ENCODE data around the gene SLC51B.
"Not testable (repeated sequence)": the region's sequence is repeated elsewhere in the genome, so short reads cannot be mapped to it uniquely, and the experiment has no call there.

SLC51B gene

GRCh38 chr15:65041787-65042186 is 3.4 kb upstream of the SLC51B start:
- no peak for DNase-seq (ENCODE audit: low spot score)

GRCh38 chr15:65042776-65043327 is 2.3 kb upstream of the SLC51B start:
- DNase-seq (ENCODE audit: low spot score) = no peak

- DNase-seq (ENCODE audit: low spot score) = not testable (repeated sequence)
These were observed 969 bp upstream of the SLC51B start for GRCh38 chr15:65044218-65044617.

GRCh38 chr15:65048241-65048640 is 3.1 kb downstream of the SLC51B start:
- DNase-seq (ENCODE audit: low spot score) = no peak

- peak; percentile 98 for DNase-seq (ENCODE audit: low spot score)
These were observed 4.2 kb downstream of the SLC51B start for GRCh38 chr15:65049418-65049840.

DNA sequence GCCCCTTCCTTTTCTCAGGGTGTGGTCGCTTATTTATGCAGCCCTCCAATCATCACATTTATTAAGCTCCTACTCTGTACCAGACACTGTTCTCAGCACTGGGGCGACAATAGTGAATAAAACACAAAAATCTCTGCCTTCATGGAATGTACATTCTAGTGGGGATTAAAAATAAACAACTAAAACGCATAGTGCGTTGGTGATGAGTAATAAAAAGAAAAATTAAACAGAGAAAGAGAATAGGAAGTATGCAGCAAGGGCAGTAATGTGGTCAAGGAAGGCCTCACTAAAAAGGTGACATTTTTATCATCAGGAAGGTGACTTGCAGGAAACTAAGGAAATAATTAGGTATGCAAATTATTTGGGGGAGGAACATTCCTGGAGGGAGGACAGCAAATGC is 5.1 kb downstream of the SLC51B start:
- DNase-seq (ENCODE audit: low spot score) = no peak

- no peak for DNase-seq (ENCODE audit: low spot score)
These were observed 6.1 kb downstream of the SLC51B start for GRCh38 chr15:65051266-65051665.

DNA sequence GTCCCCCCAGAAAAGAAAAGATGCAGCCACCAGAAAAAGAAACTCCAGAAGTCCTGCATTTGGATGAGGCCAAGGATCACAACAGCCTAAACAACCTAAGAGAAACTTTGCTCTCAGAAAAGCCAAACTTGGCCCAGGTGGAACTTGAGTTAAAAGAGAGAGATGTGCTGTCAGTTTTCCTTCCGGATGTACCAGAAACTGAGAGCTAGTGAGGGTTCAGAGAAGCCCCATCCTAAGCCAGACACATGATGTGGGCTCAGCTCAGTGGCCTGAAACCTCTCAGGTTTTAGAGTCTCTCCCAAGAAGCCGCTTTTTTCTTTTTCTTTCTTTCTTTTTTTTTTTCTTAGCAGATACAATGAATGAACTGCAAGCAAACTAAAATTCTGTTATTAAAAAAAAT is 7.8 kb downstream of the SLC51B start:
- DNase-seq (ENCODE audit: low spot score) = no peak

DNA sequence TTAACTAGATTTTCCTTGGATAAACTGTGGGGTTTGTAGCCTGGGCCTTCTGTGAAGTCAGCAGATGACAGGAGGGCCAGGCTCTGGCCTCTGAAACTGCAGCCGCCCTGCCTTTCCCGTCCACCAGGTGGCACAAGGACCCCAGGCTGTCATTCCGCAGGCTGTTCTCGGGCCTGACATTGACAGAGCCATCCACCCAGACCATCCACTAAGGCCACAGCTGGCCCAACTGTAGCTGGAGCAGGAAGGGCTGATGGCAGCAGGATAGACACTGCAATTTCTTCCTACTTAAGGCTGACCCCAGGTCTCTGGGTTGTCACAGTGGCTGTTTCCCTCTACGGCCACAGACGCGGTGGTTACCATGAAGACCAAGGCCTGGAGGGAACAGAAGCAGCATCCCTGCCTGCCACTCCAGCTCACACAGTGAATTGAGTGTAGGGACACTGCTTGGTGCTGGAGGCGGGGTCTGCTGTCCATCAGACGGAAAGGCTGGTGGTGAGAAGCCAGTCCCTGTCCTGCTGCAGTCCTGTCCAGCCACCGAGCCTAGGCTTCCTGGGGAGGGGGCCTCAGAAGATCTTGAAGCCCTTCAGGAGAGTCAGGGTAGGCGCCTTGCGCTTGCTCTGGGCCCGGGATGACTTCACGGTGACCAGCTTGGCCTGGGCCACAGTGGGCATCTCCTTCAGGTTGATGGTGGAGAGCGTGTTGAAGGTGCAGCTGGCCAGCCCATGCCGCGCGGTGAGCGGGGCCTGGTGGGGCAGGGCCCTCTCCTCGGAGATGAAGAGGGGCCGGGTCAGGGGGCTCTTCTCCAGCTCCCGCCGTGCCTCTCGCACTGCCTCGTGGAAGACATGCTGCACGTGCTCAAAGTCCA is 9.4 kb downstream of the SLC51B start:
- DNase-seq (ENCODE audit: low spot score) = peak; percentile 91

- DNase-seq (ENCODE audit: low spot score) = peak; percentile 70
These were observed 10.1 kb downstream of the SLC51B start for GRCh38 chr15:65055201-65055870.

GRCh38 chr15:65056106-65056505 is 10.9 kb downstream of the SLC51B start:
- DNase-seq (ENCODE audit: low spot score) = no peak

DNA sequence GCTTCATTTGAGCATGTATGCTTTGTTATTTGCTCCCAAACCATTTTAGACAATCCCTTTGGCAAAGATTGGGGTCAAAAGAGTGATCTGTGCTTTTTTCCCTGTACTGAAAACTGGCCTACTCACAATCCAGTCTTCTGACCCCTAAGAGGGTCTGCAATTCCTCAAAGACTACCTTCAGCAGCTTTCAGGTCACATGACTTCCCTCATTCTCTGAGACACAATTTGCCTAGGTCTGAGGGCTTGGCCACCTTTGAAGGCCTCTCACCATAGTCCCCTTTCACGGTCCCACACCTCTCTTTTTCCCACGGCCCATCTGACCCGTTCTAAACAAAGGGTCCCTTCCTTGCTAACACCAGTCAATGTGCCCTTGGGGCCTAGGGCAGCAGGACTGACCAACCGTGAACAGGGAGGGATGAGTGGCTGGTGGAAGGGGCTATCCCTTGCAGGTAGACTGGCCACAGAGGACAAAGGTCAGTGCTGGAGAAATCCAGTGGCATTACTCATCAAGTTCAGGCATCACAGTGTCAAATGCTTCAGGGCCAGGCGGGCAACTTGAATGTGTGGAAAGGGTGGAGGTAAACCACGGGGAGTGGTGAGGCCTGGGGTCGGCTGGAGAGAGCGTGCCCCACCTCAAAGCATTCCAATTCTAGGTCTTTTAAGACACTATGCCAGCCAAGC is 11.8 kb downstream of the SLC51B start:
- no peak for DNase-seq (ENCODE audit: low spot score)

- DNase-seq (ENCODE audit: low spot score) = no peak
These were observed 12.4 kb downstream of the SLC51B start for GRCh38 chr15:65057549-65057940.

DNA sequence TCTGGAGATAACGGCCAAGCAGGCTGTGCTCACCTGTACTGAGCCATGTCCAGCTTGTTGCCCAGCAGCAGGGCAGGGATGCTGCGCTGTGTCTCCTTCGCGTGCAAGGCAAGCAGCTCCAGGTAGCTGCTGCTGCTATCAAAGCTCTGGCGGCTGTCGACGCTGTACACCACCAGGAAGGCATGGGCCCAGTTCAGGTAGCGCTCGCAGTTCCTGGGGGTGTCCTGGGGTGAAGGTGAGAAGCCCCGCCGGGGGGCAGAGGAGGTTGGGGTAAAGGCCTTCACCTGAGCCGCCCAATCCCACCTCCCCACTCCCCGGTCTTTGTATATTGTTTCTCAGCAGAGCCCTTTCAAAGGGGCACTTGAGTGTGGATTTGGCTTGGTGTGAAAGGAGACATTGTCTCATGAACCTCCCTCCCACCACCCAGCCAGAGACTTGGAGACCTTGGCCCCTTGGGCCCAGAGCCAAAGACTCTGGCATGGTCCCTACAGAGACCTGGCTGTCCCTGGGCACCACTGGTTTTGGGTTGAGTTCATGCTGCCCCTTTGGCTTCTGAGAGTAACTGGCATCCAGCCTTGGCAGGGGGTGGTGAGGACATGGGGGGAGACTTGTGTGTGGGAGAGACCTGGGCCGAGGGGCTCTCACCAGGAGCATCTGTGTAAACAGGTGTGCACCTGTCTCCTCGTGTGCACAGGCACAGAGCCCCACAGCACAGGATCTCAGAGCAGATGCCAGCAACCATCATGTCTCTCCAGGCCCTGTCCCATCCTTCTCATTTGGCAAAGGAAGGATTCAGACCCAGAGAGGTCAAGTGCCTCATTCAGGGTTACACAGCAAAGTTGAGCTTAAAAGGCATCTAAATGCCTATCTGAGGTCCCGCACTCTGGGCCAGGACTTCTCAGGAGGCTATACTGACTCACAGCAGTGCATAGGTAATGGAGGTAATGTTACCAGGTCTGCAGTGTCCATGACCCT is 13.5 kb downstream of the SLC51B start:
- DNase-seq (ENCODE audit: low spot score) = no peak

GRCh38 chr15:65059369-65059750 is 14.2 kb downstream of the SLC51B start:
- DNase-seq (ENCODE audit: low spot score) = no peak

- DNase-seq (ENCODE audit: low spot score) = no peak
These were observed 14.9 kb downstream of the SLC51B start for GRCh38 chr15:65059931-65060596.

GRCh38 chr15:65060641-65061397 is 15.6 kb downstream of the SLC51B start:
- DNase-seq (ENCODE audit: low spot score) = no peak

- DNase-seq (ENCODE audit: low spot score) = no peak
These were observed 16.9 kb downstream of the SLC51B start for GRCh38 chr15:65062061-65062460.

DNA sequence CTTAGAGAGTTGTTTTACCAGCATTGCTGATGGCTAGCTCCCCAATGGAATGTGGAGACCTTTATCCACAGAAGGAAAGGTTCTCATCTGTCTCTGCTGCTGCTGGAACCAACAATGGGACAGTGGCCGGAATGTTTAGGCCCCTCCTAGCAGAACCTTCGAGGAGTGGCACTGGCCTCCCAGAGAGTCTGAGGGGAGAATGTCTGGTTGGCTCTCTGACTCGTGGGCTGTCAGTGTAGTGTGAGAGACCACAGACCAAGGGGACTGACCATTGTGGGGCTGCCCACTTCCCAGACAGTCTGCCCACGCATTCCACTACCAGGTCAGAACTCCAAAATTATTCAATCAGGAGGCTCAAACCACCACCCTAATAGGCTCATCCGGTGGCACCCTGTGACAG is 17.5 kb downstream of the SLC51B start:
- no peak for DNase-seq (ENCODE audit: low spot score)

GRCh38 chr15:65066001-65066634 is 20.9 kb downstream of the SLC51B start:
- DNase-seq (ENCODE audit: low spot score) = no peak
